ENCODE data around the gene GALNT13. TPM values are rescaled to one million over a fixed set of nuclear protein-coding genes. Genes with fewer than 3 reads are reported as not detected.

Gene GALNT13
- total and polyA plus RNA-seq, 10 of the 15 experiments (the other 5 are each of a cell fraction or from before 2014, with no cell fraction given) = 0.04 TPM; not detected in 9

DNA sequence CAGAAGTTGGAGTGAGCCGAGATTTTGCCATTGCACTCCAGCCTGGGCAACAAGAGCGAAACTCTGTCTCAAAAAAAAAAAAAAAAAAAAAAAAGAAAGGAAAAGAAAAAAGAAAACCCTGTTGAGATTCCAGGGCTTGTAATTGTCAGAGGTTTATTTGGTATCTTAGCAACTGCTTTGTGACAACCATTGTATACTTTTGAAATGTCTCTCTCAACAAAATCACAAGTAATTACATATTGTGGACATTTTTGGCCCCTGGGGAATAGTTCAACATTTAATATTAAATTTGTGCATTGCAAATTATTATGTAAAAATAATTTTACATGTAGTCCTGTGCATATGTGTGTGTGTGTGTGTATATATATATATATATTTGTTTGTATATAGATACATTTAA, 270.8 kb downstream of the GALNT13 start:
- ChIA-PET SMC1A (ENCODE audit: uncharacterized antibody, unreplicated experiment) (interaction anchor here (0.6 kb wide), 1 partner anchor 11 kb away, joined by 3 read pairs; no protein-coding TSS in a partner anchor), RAD21 (ENCODE audit: unreplicated experiment) (no interaction called here), POLR2A (no interaction called here), CTCF (no interaction called here)
- in situ Hi-C loops (cut with MboI) (no loop called here), intact Hi-C loops (cut with micrococcal nuclease; ENCODE audit: unreplicated experiment) (no loop called here)
- BruUV-seq (replicated peaks) = no TSS peak
- ATAC-seq (no peak), DNase-seq (ENCODE audit: low read depth, low spot score) (no peak), FAIRE-seq (no peak)
- Histone ChIP-seq H3K4me3 (no peak overlapping the region), H3K36me3 (ENCODE audit: control insufficient read depth in 2 of 2, insufficient read depth in 2 of 2, low read length in 1 of 2) (no peaks in the 10 kb centered on the region), H3K9me3 (replicated peaks; ENCODE audit: control insufficient read depth, insufficient read depth, low read length) (no peaks in the 10 kb centered on the region), H3K4me1 (ENCODE audit: control insufficient read depth, insufficient read depth, low read length) (no peaks in the 10 kb centered on the region), H3K79me2 (ENCODE audit: control insufficient read depth, insufficient read depth, low read length) (no peaks in the 10 kb centered on the region), H3K27me3 (replicated peaks in 1 of 2; ENCODE audit: control insufficient read depth in 2 of 2, insufficient read depth in 2 of 2, low read length in 1 of 2) (no peaks in the 10 kb centered on the region), H3K9ac (ENCODE audit: control insufficient read depth, insufficient read depth, low read length) (no peak overlapping the region), H4K20me1 (ENCODE audit: control insufficient read depth, insufficient read depth) (no peaks in the 10 kb centered on the region), H3K27ac (ENCODE audit: control insufficient read depth, insufficient read depth) (no peak overlapping the region), H2AFZ (ENCODE audit: control insufficient read depth, low read depth, low read length) (no peak overlapping the region), H3K4me2 (ENCODE audit: control insufficient read depth, insufficient read depth) (no peak overlapping the region)
- WGBS (ENCODE audit: insufficient coverage, insufficient replicate concordance, low lambda C conversion rate, missing lambda C conversion rate) = 7% methylated on average over 2 of the region's 2 CpGs
- TF ChIP-seq NR2C2 (IDR thresholded peaks at IDR 0.05; ENCODE audit: borderline replicate concordance, control insufficient read depth, insufficient read length, low read depth) = no peak
- no peak for TF ChIP-seq SMARCA5 (IDR thresholded peaks at IDR 0.05)
- no peak for TF ChIP-seq SREBF2 (IDR thresholded peaks at IDR 0.05; ENCODE audit: low read length)
- TF ChIP-seq MTA2 (IDR thresholded peaks at IDR 0.05; ENCODE audit: low read depth) = no peak
- no peak for TF ChIP-seq BRCA1 (IDR thresholded peaks at IDR 0.05; ENCODE audit: low read depth, low read length)
- no peak for TF ChIP-seq MYB (IDR thresholded peaks at IDR 0.05; ENCODE audit: borderline replicate concordance, low read depth, low read length)
- no peak for TF ChIP-seq CEBPZ (IDR thresholded peaks at IDR 0.05; ENCODE audit: low read depth, low read length)
- TF ChIP-seq, protein P1, sequence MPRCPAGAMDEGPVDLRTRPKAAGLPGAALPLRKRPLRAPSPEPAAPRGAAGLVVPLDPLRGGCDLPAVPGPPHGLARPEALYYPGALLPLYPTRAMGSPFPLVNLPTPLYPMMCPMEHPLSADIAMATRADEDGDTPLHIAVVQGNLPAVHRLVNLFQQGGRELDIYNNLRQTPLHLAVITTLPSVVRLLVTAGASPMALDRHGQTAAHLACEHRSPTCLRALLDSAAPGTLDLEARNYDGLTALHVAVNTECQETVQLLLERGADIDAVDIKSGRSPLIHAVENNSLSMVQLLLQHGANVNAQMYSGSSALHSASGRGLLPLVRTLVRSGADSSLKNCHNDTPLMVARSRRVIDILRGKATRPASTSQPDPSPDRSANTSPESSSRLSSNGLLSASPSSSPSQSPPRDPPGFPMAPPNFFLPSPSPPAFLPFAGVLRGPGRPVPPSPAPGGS (IDR thresholded peaks at IDR 0.05; ENCODE audit: borderline replicate concordance, insufficient read depth, low read depth, low read length, poor library complexity, severe bottlenecking) = no peak
- TF ChIP-seq CBX5 (IDR thresholded peaks at IDR 0.05; ENCODE audit: low read depth) = no peak

All from GM12878 (cell line).